MV-4-11 (cell line): ENCODE measurements around the gene PARD3.
"Not testable (repeated sequence)": the region's sequence is repeated elsewhere in the genome, so short reads cannot be mapped to it uniquely, and the experiment has no call there.

Experiments
- DNase-seq: peaks from one replicate; lab custom pipeline; 2025; lab: John Stamatoyannopoulos, UW

Gene PARD3

DNA sequence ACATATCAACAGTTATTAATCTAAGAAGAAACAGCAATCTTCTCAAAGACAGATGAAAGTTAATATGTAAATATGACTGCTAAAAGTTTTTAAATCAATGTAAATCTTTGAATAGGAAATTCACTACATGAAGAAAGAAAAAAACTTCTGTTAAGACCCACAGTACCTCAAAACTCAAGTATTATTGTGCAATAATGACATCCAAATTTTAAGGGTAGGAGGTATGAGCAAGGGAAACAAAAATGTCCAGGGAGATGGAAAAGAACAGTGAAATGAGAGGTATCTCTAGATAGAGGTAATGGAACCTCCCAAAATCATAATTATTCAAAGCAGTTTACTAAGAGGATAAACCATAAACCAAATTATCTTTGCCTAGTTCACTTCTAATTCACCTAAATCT is 436.8 kb downstream of the PARD3 start:
- DNase-seq, result no peak

DNA sequence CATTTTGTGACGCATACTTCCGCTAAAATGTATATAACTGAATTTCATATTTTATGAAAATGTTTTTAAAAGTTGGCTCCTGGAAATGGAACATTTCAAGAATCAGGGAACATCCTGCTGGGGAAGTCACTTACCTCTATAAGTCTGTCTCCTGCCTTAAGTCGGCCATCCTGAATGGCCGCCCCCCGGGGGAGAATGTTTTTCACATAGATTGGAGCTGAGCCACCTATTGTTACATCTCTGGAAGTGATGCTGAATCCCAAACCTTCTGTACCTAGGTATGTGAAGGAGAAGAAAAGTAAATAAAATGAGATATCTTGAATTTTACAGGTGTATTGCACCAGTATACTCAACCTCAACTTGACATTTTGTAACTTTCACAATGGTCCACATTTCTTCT is 437.3 kb downstream of the PARD3 start:
- no peak for DNase-seq

DNA sequence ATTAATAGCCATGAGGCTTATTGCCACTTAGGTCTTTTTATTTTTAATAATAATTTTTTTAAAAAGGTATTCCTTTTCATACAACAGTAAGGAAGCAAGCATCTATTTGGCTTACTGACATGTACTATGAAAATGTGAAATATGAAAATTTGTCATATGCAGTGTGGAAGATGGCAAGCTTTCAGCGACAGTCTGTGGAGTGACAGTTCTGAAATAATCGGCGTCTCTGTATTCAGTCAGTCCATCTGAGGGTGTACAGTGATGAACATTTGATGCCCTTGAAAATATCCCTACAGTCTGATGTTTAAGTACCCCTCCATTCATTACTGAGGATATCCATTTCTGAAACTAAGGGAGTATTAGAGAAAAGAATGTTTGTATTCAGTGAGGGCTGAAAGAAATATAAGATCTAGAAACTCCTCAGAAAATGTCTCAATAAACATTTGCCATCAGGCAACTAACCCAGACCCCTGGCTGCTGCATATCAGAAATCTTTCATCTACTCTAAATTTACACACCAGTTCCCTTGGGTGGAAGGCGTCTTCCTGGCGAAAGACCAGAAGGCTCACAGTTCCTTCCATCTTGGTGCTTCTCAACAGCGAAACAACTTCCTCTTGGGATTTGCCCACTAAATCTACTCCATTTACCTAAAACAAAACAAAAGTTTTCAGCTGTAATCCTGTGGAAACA is 440.6 kb downstream of the PARD3 start:
- DNase-seq, result no peak

DNA sequence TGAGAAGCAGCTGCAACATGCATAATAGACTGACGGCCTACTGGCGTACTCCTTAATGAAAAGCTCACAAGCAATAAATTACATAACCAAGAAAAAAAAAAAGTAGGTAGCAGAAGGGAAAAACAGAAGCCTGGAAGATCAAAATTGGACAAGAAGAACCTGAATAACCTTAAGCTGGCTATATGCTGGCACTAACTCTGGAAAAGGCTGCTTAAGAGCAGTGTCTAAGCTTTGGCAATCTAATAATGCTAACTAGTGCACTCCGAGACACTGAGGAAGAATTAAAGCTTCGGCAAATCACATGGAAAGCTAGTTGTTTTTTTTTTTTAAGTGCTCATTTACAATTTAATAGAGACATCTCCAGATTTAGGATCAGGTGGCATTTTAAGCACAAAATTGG is 441.9 kb downstream of the PARD3 start:
- no peak for DNase-seq

DNA sequence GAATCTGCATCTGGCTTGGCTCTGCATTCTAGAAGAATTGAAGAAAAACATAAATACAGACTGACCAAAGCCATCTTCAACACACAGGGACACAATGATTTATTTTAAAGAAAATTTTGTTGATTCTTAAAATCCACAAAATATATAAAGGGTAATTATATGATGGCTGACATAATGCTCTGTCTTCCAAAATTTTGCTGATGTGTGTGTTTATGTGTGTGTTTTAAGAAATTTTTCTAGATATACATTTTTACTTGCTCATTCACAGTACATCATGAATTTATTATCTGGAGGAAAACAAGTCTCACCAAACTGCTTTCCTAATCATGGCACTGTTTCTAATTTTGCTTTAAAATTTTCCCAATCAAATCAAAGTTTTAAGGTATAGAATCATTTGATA is 442.6 kb downstream of the PARD3 start:
- no peak for DNase-seq

DNA sequence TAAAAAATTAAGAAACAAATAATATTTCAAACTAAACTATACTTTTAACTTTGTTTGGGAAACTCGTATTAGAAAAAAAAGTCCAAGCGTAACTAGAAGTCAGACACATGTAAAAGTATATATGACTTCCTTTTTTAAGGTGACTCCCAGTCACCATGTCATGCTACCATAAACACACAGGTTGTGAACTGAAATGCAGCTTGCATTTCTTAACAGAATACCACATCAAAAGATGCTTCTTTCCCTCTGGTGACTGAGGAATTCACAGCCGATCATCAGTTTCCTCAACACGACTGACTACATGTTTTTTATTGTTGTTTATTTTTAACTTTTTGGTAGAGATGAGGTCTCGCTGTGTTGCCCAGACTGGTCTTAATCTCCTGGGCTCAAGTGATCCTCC is 445.0 kb downstream of the PARD3 start:
- no peak for DNase-seq

DNA sequence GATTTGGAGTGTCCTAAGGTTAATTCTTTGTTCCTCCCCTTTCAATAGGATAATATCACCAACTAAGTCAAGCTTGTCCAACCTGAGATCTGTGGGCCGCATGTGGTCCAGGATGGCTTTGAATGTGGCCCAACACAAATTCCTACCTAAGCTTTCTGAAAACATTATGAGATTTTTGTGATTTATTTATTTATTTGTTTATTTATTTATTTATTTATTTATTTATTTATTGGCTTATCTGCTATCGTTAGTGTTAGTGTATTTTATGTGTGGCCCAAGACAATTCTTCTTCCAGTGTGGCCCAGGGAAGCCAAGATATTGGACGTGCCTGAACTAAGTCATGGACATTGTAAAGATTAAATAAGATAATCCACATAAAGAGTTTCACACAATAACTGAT is 446.0 kb downstream of the PARD3 start:
- DNase-seq, result no peak

DNA sequence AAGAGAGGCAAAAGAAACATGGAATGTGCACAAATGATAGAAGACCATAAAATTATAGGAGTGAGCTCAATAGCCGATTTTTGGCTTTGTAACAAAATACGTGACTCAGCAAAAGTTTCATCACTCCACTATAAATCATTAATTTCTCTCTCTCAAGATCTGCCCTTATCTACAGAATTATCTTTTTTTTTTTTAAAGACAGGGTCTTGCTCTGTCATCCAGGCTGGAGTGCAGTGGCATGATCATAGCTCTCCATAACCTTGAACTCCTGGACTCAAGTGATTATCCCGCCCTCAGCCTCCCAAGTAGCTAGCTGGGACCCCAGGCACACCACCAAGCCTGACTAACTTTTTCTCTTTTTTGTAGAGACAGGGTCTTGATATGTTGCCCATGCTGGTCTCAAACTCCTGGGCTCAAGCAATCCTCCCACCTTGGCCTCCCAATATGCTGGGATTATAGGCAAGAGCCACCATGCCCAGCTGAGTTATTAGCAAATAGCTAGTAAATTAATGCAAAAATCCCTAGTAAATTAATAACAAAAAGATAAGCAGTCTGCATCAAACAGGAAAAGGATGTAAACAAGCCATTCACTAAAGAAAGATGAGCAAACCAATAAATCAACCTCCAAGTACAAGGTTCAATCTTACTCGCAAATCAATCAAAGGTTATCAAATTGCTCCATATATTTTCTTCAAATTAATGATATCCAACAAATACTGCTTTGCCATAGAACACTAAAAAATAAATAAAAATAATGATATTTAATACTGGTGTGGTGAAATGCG is 450.7 kb downstream of the PARD3 start:
- no peak for DNase-seq

DNA sequence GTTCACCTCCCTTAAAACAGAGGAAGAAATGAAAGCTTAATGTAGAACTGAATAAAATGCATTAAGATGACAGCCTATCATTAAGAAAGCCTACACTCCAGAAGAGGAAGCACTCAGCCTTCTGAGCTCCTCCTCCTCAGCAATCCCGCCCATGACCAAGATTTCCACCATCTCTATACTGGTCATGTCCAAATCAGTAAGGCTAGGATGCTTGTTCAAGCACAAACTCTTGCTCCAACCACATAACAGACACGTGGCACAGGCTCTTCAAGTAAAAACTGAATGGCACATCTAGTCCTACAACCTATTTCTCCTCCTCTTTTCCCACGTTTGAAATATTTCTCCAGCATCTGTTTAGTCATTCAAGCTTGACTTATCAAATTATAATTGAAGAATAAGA is 454.1 kb downstream of the PARD3 start:
- no peak for DNase-seq

DNA sequence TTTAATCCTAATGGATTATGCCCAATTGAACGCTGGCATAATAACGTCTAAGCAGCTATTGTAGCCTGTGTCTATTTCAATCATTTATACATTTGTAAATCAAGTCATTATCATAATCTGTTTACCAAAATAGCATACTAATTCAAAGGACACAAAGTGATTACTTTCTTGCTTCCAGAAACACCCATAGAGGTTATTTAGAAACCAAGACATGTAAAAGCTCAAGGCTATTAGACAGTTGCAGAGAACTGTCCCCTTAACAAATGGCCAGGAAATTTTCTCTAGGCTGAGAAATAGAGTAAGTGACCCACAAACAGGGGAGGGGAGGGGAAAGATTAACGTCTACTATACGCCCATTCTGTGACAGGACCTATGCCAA is 455.7 kb downstream of the PARD3 start:
- DNase-seq, result no peak

DNA sequence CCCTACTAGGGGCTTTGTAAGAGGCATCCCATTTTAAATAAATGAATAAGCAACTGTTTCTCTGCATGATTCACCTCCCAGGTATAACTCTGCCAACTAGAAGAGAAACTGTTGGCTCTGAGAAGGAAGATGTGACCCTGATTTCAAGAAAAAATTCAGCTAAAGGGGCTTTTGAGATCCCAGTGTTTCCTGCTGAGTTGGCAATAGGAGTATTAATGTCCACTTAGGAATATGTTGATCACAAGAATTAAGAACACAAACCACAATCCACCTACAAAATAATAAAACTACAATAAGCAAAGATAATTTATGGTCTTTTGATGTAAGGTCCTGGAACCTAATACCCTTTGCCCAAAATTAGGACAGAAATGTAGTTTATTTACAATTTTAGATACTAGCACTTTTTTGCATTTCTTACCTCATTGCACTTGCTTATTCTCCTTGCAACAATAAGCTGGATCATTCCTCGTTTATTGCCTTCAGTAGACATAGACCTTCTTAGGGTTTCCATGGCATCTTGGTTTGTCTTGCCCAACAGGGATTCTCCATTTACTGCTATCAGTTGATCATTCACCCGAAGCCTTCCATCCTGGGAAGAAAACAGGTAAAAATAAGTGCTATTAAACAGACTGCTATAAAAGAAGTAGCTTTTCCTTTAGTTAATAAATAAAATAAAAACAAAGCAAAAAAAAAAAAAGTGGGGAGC is 456.2 kb downstream of the PARD3 start:
- DNase-seq, result no peak

DNA sequence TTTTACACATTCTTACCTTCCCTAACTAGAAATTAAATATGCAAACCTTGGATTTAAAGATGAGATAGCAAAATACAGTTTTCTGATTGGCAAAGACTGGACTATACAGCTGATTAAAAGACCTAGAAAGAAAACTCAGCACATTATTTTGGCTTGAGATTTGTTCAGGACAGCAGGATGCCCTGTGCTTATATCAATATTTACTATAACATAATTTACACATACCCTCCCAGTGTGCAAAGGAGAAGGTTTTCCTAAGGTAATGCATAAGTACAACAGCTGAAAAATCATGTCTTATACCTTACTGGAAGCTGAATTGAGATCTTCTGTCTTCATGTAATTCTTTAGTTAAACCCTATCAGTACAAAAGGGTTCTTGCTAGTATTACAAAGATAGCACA is 458.6 kb downstream of the PARD3 start:
- no peak for DNase-seq

DNA sequence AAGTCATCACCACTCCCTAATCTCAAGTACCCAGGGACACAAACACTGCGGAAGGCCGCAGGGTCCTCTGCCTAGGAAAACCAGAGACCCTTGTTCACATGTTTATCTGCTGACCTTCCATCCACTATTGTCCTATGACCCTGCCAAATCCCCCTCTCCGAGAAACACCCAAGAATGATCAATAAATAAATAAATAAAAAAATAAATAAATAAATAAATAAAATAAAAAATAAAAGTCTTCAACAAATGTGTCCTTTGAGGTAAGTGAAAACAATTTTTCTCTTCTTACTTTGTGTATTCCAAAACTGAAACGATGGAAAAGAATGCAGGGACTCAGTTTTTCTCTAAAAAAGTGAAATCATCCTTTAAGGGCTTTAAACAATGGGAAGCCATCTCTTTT is 461.6 kb downstream of the PARD3 start:
- not testable (repeated sequence) for DNase-seq

DNA sequence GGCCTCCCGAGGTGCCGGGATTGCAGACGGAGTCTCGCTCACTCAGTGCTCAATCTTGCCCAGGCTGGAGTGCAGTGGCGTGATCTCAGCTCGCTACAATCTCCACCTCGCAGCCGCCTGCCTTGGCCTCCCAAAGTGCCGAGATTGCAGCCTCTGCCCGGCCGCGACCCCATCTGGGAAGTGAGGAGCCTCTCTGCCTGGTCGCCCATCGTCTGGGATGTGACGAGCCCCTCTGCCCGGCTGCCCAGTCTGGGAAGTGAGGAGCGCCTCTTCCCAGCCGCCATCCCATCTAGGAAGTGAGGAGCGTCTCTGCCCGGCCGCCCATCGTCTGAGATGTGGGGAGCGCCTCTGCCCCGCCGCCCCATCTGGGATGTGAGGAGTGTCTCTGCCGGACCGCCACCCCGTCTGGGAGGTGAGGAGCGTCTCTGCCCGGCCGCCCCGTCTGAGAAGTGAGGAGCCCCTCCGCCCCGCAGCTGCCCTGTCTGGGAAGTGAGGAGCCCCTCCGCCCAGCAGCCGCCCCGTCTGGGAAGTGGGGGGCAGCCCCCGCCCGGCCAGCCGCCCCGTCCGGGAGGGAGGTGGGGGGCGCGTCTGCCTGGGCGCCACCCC is 462.4 kb downstream of the PARD3 start:
- not testable (repeated sequence) for DNase-seq

DNA sequence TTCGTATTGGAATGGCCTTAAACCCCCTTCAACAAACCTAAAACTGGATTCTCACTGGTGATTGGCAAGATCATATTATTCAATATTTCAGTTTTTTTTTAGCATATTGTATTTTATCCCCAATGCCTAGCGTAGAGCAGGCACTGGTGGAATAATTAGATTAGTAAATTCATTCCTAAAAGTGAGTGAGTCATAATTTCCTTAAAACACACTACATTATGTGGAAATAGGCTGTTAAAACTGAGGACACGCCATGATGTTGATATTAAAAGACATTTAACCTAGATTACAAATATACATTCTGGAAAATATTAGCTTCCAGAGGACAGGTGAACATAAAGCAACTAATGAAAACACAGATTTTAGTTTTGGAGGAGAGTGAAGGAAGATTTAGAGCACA is 463.9 kb downstream of the PARD3 start:
- DNase-seq, result no peak

DNA sequence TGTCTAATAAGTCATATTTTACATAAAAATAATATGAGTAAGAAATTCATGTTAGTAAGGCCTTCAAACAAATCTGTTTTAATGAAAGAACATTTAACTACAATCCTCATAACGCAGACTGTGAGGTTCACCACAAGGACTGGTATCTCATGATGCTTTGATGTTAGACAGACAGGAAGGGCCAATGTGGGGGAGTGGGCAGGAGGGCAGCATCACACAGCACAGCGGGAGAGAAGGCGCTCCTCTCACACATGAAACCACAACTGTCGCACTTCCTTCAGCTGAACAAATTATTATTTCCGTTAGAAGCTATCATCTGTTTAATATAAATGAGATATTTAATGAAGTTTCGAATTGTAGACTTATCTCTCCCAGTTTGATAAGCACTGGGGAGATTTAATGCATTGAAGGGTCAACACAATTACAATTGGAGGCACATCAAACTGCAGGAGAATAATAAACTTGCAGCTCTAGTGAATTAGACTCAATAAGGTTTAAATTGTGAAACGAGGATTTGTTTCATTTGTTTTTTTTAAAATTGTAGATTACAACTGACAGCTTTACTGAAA is 466.1 kb downstream of the PARD3 start:
- DNase-seq, result peak; percentile 12

DNA sequence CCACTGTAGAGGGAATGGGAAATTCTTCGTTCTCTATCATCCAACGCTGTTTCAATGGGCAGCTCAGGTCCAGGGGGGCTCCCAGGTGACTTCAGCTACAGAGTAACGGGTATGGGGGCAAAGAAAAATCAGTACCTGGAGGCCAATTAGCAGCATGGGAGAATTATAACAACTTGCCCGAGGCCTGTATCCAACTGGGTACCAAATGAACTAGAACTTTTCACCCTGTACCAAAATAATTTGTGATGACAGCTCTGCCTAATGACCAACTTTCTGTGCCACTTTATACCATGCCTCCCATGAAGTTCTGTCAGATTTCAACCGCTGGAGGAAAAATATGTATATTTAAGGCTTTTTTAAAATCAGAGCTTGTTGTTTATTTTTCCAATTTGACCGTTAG is 467.1 kb downstream of the PARD3 start:
- DNase-seq, result no peak

DNA sequence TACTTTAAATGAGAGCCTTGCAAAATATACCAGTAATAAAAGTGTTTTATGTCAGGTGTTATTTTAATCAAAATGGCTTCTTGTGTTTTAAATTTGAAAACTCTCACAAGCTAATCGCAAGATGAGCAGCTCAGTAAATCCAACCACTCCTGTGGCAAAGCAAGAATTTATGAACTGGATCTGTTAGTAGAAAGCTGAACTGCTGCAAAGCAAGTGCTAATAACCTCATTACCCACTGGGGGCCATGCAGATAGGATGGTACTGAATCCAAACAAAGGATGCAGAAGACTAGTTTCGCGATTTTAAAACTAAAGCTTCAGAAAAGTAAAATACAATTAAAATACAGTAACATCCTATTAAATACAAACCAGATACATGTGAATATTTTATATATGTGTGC is 468.0 kb downstream of the PARD3 start:
- no peak for DNase-seq

DNA sequence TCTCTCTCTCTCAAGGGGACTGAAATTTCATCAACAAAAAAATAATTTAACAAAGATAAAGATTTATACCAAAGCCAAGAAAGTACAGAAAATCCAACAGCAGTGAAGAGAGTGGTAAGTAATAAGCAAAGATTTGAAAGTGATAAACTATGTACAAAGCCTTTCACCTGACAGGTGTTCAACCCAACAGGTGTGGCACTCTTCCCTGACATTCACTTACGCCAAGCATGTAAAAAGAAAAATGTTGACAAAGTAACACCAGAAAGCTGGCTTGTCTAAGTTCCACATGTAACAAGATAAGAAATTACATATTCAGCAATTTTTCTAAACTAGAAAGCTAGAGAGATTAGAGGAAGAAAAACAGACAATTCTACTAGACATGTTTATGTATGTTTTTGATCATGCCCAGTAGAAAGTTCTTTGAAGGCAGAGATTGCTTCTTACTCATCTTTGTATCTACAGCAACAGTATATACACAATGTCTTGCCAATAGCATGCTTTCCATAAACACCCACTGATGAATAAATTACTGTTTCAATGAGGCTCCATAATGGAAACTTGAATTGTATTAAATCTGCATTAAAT is 468.5 kb downstream of the PARD3 start:
- no peak for DNase-seq

DNA sequence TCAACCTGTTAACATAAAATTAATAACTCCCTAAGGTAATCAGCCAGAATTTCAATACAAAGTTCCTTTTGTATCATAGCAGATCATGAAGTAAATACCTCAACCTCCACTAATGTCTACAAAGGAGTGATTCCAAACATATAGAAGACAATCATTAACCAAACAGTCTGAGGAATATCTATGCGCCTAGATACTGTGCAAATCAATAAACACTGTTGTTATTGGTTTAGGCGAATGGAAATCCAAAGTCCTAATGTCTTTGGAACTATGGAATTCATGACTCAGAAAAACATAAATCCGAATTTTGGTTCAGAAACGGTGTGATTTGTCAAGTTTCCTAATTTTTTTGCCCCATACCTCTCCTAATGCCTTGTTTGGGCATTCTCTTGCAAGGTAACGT is 469.7 kb downstream of the PARD3 start:
- no peak for DNase-seq

DNA sequence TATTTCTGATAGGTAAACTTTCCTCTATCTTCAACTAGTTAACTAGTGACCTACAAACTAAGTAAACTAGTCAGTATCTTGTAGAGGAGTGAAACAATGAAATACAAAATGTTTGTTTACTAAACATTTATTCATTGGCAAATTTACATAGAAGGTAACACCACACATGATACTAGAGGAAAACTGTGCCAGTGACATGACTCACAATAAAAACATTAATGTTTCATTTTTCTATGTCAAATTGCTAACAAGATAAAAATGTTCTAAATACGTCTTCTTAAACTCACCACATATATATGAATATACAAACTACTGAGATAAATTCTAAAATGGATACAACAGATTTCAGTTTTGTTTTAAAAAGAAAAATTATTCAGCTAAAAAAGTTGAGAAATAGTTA is 471.3 kb downstream of the PARD3 start:
- DNase-seq, result no peak

DNA sequence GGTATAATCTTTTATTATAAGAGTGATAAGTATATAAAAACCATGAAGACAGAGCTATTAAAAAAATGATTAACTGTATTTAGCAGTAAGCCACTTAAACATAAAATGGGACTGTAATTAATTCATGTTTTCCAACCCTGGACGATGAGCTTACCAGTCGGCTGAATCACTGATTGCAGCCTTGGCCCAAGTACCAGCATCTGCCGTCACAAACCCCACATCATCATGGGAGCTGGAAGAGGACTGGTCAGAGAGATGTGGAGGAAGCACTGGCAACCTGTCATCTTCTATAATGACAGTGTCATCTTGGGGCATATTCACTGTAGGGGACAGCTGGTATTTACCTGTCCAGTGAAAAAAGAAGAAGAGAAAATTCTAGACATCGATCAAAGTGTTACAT is 473.6 kb downstream of the PARD3 start:
- no peak for DNase-seq
